ENCODE measurements around the gene C10orf53.

Gene C10orf53

GRCh38 chr10:49738616-49739360 is 59.3 kb downstream of the C10orf53 start:
- DNase-seq: no peak

- no peak for DNase-seq
Measured at GRCh38 chr10:49739426-49739825, 60.0 kb downstream of the C10orf53 start.

- DNase-seq: no peak
Measured at GRCh38 chr10:49740346-49741107, 61.1 kb downstream of the C10orf53 start.

GRCh38 chr10:49741108-49741995 is 61.9 kb downstream of the C10orf53 start:
- DNase-seq: no peak

GRCh38 chr10:49742683-49743463 is 63.4 kb downstream of the C10orf53 start:
- no peak for DNase-seq

GRCh38 chr10:49743464-49744075 is 64.1 kb downstream of the C10orf53 start:
- no peak for DNase-seq

- DNase-seq: no peak
Measured at GRCh38 chr10:49744091-49744685, 64.7 kb downstream of the C10orf53 start.

- DNase-seq: no peak
Measured at GRCh38 chr10:49744924-49745605, 65.6 kb downstream of the C10orf53 start.

GRCh38 chr10:49745756-49746155 is 66.3 kb downstream of the C10orf53 start:
- DNase-seq: no peak

- DNase-seq: no peak
Measured at GRCh38 chr10:49746626-49747302, 67.3 kb downstream of the C10orf53 start.

All from activated T-cell treated with anti-CD3 and anti-CD28 coated beads for 4 hours (primary cell).